ENCODE measurements around the gene ANK3.

ANK3 gene

DNA sequence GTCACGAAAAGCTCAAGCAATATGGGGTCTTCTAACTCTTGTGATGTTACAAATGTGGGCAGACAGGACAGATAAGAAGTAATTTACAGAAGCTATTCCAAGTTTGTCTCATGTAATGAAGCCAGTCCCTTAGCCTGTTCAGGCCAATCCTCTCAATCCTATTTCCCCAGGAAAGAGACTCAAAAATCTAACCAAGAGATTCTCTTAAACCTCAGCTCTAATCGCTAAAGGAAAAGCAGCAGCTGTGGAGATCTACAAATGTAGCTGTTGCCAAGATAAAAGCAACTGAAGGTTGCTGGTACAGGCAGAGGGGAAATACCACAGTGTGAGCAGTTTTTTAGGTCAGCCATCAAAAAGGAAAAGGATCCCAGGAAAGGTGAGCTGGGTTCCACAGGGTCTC, 39.3 kb downstream of the ANK3 start:
- no peaks in the 10 kb centered on the region for H3K36me3 Mint-ChIP-seq
- H3K4me1 Mint-ChIP-seq (ENCODE audit: low read depth) = no peaks in the 10 kb centered on the region
- peaks cover 1% of the 10 kb centered on the region for H3K27me3 Mint-ChIP-seq
- H3K27ac Mint-ChIP-seq = no peak overlapping the region
- H3K9me3 Mint-ChIP-seq (ENCODE audit: low read depth) = no peaks in the 10 kb centered on the region
- H3K4me3 Mint-ChIP-seq = no peak overlapping the region

DNA sequence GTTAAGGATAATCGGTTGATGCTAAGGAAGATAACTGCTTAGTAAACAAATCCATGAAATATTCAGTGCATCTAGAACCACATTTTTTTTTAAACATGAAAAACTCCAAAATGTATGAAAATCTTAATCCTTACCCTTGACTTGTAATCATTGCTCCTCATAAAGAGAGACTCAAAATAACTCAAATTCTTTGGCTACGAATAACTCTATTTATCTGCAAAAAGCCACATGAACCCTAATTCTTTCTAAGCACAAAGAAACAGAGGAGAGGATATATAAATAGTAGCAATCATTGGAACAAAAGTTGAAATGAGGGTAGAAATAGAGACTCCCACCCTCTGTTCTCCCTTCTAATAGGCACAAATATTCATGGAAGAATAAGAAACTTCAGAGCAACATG, 40.2 kb downstream of the ANK3 start:
- H3K4me3 Mint-ChIP-seq = no peak overlapping the region
- peaks cover 1% of the 10 kb centered on the region for H3K27me3 Mint-ChIP-seq
- H3K36me3 Mint-ChIP-seq = no peaks in the 10 kb centered on the region
- no peak overlapping the region for H3K27ac Mint-ChIP-seq
- no peaks in the 10 kb centered on the region for H3K4me1 Mint-ChIP-seq (ENCODE audit: low read depth)
- H3K9me3 Mint-ChIP-seq (ENCODE audit: low read depth) = no peaks in the 10 kb centered on the region

DNA sequence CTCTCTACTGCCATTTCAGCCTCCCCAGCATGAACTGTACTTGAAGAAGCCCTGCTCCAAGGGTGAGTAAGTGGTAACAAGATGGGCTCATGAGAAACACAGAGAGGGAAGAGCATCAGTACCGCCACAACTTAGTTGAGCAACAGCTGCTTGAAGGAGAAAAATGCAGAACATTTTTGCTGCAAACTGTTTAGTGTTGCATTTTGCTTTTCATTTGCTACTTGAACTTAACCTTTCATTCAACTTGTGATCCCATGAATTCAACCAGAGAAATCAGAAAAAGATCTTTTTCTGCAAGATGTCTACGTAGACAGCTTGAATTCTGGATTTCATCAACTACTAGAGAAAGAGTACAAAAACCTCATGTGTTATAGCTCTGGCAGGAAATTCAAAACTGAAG, 40.7 kb downstream of the ANK3 start:
- peaks cover 1% of the 10 kb centered on the region for H3K27me3 Mint-ChIP-seq
- no peaks in the 10 kb centered on the region for H3K36me3 Mint-ChIP-seq
- H3K27ac Mint-ChIP-seq = no peak overlapping the region
- no peaks in the 10 kb centered on the region for H3K9me3 Mint-ChIP-seq (ENCODE audit: low read depth)
- no peaks in the 10 kb centered on the region for H3K4me1 Mint-ChIP-seq (ENCODE audit: low read depth)
- H3K4me3 Mint-ChIP-seq = no peak overlapping the region

DNA sequence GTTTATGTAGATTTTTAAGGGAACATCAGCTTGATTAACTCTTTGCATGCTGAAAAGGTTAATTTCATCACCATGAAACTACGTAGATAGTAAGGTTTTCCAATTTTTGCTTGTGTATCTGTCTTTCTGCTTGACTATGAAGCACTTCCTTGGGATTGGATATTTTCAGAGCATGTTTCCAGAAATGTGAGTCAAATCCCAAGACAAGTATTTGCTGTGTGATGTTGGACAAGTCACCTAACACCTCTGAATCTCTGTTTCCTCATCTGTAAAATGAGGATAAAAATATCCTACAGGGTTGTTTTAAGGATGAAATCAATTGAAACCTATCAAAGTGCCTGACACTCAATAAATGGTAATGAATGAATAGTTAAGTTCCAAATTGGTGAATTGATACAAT, 42.4 kb downstream of the ANK3 start:
- Mint-ChIP-seq H3K4me3 (no peak overlapping the region), H3K9me3 (ENCODE audit: low read depth) (no peaks in the 10 kb centered on the region), H3K27me3 (peaks cover 1% of the 10 kb centered on the region), H3K4me1 (ENCODE audit: low read depth) (no peaks in the 10 kb centered on the region), H3K36me3 (no peaks in the 10 kb centered on the region), H3K27ac (no peak overlapping the region)

DNA sequence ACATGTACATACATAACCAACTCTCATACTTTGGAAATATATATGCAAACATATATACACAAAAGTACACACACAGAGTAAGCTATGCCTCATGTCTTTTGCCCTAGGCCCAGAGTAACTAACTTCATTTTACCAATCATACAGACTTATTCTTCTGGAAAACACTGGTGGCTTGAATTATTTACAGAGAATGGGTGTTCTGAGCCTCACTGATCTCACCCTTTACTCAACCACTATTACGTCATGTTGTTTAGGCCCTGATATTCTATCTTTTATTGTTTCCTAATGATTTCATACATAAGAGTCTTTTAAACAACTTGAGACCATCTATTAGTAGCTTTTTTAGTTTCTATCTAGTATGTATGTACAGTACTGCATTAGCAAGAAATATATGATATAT, 43.0 kb downstream of the ANK3 start:
- Mint-ChIP-seq H3K4me1 (ENCODE audit: low read depth) (no peaks in the 10 kb centered on the region), H3K36me3 (no peaks in the 10 kb centered on the region), H3K4me3 (no peak overlapping the region), H3K27me3 (peaks cover 1% of the 10 kb centered on the region), H3K9me3 (ENCODE audit: low read depth) (no peaks in the 10 kb centered on the region), H3K27ac (no peak overlapping the region)

DNA sequence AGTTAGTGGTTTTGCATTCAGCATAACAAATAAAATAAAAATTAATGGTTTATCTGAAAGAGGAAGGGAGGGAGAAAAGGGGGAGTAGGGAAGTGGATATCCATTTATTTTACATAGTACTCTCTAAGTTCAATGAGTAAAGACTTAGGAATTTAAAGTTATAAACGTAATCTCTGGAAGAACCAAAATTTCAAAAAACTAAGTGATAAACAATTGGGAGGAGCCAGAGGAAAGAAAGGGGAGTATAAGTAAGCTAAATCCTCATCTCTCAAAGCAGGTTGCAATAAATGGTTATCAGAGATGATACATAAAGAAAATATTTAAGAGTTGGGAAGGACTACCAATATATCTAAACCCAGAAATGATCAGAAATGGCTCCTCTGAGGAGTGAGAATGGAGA, 46.4 kb downstream of the ANK3 start:
- no peaks in the 10 kb centered on the region for H3K9me3 Mint-ChIP-seq (ENCODE audit: low read depth)
- no peak overlapping the region for H3K4me3 Mint-ChIP-seq
- no peaks in the 10 kb centered on the region for H3K36me3 Mint-ChIP-seq
- H3K4me1 Mint-ChIP-seq (ENCODE audit: low read depth) = no peaks in the 10 kb centered on the region
- no peak overlapping the region for H3K27ac Mint-ChIP-seq
- H3K27me3 Mint-ChIP-seq = no peaks in the 10 kb centered on the region

DNA sequence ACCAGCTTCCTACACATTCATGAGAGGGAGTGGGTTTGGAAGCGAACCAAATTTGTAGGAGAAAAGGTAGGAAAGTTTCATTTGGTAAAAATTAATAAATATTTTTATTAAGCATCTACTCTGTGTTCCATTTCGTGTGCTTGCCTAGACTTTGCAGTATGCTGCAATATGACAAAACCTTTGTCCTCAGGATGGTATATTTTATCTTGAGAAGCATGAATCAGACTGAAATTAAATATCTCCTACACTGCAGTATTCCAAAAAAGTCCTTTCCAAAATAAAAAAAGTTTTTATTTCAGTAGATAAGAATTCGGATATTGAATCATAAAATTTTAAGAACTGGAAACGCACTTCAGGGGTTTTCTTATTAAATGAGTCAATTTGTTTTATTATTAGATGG, 47.7 kb downstream of the ANK3 start:
- Mint-ChIP-seq H3K9me3 (ENCODE audit: low read depth) (no peaks in the 10 kb centered on the region), H3K36me3 (no peaks in the 10 kb centered on the region), H3K27me3 (no peaks in the 10 kb centered on the region), H3K4me1 (ENCODE audit: low read depth) (no peaks in the 10 kb centered on the region), H3K4me3 (no peak overlapping the region), H3K27ac (no peak overlapping the region)

DNA sequence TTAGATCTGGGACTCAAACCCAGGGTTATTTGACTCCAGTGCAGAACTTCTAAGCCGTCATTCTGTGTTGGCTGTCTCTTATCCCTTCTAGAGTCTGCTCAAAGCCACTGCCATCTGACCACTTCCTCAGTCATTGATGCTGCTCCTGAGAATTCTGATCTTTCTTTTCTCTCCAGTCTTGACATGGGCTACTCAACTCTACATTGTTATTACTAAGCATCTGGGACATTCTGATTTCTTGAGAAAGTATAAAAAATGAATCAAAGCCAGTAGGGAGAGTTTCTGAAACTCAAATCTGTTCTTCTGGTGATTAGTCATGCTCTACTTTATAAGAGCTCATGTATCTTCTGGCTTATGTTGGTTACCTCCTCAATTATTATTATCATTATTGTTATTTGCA, 48.7 kb downstream of the ANK3 start:
- H3K4me1 Mint-ChIP-seq (ENCODE audit: low read depth) = no peaks in the 10 kb centered on the region
- H3K27ac Mint-ChIP-seq = no peak overlapping the region
- no peak overlapping the region for H3K4me3 Mint-ChIP-seq
- no peaks in the 10 kb centered on the region for H3K9me3 Mint-ChIP-seq (ENCODE audit: low read depth)
- H3K36me3 Mint-ChIP-seq = no peaks in the 10 kb centered on the region
- H3K27me3 Mint-ChIP-seq = no peaks in the 10 kb centered on the region

DNA sequence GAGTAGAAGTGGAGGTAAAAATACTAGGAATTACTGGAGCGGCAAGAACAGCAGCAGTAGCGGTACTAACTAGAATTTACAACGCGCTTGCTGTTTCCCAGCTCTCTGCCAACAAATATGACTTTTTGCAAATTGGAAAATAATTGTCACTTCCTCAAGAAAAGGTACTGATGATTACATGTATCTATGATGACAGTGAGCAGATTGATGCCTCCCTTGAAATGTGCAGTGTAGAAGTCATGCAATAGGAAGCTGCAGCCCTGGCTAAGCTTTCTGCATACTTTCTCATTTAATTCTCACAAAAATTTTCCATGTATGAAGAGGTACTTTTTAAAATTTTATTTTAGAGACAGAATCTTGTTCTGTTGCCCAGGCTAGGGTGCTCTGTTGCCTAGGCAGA, 49.9 kb downstream of the ANK3 start:
- no peak overlapping the region for H3K4me3 Mint-ChIP-seq
- no peak overlapping the region for H3K27ac Mint-ChIP-seq
- H3K27me3 Mint-ChIP-seq = no peaks in the 10 kb centered on the region
- H3K36me3 Mint-ChIP-seq = no peaks in the 10 kb centered on the region
- H3K4me1 Mint-ChIP-seq (ENCODE audit: low read depth) = no peaks in the 10 kb centered on the region
- no peaks in the 10 kb centered on the region for H3K9me3 Mint-ChIP-seq (ENCODE audit: low read depth)

DNA sequence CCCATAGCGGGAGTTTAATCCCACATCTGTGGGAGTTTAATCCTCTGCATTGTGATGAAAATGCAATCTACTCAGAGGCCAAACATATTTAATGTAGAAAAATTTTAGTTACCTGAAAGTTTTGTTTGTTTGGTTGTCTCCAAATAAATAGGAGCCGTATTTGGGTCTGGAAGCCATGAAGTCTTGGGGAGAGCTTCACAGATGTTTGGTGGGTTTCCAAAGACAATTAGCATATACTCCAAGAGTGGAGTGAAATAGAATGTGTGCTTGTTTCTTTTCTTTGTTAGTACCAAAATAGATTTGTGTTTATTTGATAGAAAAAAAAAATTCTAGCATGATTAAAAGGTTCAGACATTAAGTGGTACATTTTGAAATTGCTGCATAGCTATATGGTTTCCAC, 50.9 kb downstream of the ANK3 start:
- Mint-ChIP-seq H3K4me3 (no peak overlapping the region), H3K4me1 (ENCODE audit: low read depth) (no peaks in the 10 kb centered on the region), H3K27ac (no peak overlapping the region), H3K27me3 (no peaks in the 10 kb centered on the region), H3K36me3 (no peaks in the 10 kb centered on the region), H3K9me3 (ENCODE audit: low read depth) (no peaks in the 10 kb centered on the region)

DNA sequence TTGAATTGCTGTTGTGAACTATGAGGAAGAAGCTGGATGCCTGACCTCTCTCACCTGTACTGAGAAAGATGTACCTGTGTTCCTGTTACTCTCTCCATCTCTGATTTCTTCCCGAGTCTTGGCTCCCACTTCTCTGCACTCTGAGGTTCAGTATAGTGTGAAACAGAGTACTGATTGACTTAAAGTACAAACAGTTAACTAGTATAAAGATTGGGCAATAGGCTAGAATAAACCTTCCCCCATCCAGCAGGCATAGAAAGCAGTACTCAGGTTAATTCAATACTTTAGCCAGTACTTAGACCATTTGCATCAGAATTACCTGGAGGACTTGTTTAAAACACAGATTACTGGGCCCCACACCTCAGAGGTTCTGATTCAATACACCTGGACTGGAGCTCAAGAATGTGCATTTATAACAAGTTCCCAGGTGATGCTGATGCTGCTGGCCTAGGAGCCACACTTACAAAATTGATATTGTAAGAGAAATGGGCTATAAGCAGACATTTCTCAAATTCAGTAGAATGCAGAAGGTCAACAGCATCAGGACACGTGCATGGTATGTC, 51.6 kb downstream of the ANK3 start:
- Mint-ChIP-seq H3K4me1 (ENCODE audit: low read depth) (no peaks in the 10 kb centered on the region), H3K27ac (no peak overlapping the region), H3K4me3 (no peak overlapping the region), H3K9me3 (ENCODE audit: low read depth) (no peaks in the 10 kb centered on the region), H3K27me3 (no peaks in the 10 kb centered on the region), H3K36me3 (no peaks in the 10 kb centered on the region)

DNA sequence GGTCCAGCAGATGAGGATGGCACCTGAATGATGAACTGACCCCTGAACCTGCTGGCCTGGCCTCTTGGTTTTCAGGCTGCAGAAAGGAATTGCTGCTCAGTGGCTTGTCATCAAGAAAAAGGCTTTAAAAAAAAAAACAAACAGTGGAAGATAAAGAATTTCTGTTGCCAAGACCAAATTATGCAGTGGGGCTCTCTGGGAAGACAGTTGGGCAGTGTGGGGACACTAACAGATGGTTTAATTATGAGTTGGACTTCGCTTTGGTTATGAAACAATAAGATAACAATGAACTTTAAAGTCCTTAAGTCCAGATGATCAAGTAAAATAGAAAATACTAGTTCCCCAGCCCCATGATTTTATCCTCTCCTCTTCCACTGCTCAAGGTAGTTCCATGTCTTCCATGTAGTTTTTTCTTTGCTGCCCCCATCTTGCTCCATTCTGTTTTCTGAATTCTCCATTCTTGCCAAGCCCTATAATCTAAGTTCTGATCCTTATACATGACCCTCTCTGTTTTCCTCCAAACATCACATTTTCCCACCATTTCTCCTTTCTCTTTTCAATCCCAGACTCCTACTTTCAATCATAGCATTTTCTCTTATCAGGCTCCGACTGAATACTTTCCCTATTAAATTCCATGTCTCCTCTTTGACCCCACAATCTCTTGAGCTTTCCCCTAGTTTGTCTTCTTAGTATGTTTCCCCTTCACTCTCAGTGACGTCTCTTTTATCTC, 52.6 kb downstream of the ANK3 start:
- H3K4me3 Mint-ChIP-seq = no peak overlapping the region
- no peaks in the 10 kb centered on the region for H3K9me3 Mint-ChIP-seq (ENCODE audit: low read depth)
- H3K27me3 Mint-ChIP-seq = no peaks in the 10 kb centered on the region
- no peak overlapping the region for H3K27ac Mint-ChIP-seq
- H3K36me3 Mint-ChIP-seq = no peaks in the 10 kb centered on the region
- H3K4me1 Mint-ChIP-seq (ENCODE audit: low read depth) = no peaks in the 10 kb centered on the region

DNA sequence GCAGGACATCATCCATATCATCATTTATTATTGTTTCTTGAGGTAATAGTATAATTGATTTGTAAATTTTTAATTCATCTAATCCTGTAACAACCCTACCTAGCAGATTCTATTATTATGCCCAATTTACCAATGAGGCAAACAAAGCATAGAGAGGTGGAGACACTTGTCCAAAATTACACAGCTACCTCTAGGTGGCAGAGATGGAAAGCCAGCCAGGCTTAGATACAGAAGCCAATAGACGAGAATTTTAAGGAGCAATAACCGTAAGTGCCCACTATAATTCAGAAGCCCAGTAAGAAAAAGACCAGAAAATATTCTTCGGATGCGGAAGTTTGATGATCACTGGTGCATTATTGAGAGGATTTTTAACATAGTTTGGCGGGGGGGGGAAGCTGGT, 54.0 kb downstream of the ANK3 start:
- no peaks in the 10 kb centered on the region for H3K36me3 Mint-ChIP-seq
- H3K4me3 Mint-ChIP-seq = no peak overlapping the region
- H3K9me3 Mint-ChIP-seq (ENCODE audit: low read depth) = no peaks in the 10 kb centered on the region
- no peak overlapping the region for H3K27ac Mint-ChIP-seq
- H3K27me3 Mint-ChIP-seq = no peaks in the 10 kb centered on the region
- H3K4me1 Mint-ChIP-seq (ENCODE audit: low read depth) = no peaks in the 10 kb centered on the region

DNA sequence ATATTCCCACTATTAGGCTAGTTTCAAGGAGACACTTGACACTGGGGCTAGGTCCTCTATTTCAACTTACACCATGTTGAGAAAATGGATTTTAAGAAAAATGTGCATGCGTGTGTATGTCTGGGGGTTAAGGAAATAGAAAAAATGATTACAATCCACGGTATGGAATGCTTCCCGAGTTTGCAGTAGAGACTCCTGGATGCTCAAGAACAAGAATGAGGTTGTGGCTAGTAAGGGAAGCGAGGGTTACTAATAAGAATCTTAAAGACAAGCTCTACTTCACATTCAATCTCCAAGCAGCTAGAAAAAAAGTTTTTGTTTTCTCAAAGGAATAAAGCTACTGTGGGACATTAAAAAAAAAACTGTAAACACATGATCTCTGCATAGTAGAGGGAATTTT, 54.7 kb downstream of the ANK3 start:
- Mint-ChIP-seq H3K4me3 (no peak overlapping the region), H3K4me1 (ENCODE audit: low read depth) (no peaks in the 10 kb centered on the region), H3K27ac (no peak overlapping the region), H3K36me3 (no peaks in the 10 kb centered on the region), H3K9me3 (ENCODE audit: low read depth) (no peaks in the 10 kb centered on the region), H3K27me3 (no peaks in the 10 kb centered on the region)

DNA sequence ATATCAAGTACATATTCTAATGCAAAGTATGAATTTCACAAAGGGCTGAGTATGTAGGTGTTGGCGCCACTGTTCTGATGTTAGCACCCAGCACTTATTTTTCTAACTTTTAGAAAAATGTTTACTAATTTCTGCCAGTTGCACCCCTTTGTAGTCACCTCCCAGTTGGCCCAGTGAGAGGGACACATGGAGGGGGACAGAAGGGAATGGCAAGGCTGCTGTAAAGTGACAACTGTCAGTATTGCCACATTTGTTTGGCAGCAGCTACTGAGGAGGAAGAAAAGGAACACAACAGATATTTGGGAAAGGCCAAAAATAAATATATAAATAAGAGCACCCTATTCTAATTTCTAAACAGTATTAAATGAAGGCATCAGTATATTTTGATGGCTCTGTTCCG, 57.3 kb downstream of the ANK3 start:
- Mint-ChIP-seq H3K4me1 (ENCODE audit: low read depth) (no peaks in the 10 kb centered on the region), H3K36me3 (no peaks in the 10 kb centered on the region), H3K4me3 (no peak overlapping the region), H3K27ac (no peak overlapping the region), H3K9me3 (ENCODE audit: low read depth) (no peaks in the 10 kb centered on the region), H3K27me3 (no peaks in the 10 kb centered on the region)

DNA sequence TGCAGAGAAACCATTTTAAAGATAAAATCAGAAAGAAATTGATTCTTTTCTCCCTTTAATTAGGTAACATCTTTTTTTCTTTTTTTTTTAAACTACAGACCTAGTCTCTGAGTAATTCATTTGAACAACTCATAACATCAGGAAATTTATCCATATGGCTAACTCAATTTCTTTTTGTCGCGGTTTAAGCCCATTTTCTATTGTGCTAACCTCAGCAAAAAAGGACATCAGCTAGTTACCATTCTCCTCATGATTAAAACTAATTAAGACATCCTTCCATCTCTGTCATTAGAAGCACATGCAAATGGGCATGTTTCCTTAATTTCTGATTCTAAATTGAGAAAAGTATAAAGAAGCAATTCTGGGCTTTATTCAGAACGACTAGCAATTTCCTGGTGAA, 57.8 kb downstream of the ANK3 start:
- Mint-ChIP-seq H3K36me3 (no peaks in the 10 kb centered on the region), H3K27ac (no peak overlapping the region), H3K9me3 (ENCODE audit: low read depth) (no peaks in the 10 kb centered on the region)

More for the DNA sequence above, 57.8 kb downstream of the ANK3 start:
- Mint-ChIP-seq H3K4me3 (no peak overlapping the region), H3K27me3 (no peaks in the 10 kb centered on the region), H3K4me1 (ENCODE audit: low read depth) (no peaks in the 10 kb centered on the region)
